ENCODE data around the gene CHPF. TPM values are rescaled to one million over a fixed set of nuclear protein-coding genes. Genes with fewer than 3 reads are reported as not detected.

CHPF gene, protein sequence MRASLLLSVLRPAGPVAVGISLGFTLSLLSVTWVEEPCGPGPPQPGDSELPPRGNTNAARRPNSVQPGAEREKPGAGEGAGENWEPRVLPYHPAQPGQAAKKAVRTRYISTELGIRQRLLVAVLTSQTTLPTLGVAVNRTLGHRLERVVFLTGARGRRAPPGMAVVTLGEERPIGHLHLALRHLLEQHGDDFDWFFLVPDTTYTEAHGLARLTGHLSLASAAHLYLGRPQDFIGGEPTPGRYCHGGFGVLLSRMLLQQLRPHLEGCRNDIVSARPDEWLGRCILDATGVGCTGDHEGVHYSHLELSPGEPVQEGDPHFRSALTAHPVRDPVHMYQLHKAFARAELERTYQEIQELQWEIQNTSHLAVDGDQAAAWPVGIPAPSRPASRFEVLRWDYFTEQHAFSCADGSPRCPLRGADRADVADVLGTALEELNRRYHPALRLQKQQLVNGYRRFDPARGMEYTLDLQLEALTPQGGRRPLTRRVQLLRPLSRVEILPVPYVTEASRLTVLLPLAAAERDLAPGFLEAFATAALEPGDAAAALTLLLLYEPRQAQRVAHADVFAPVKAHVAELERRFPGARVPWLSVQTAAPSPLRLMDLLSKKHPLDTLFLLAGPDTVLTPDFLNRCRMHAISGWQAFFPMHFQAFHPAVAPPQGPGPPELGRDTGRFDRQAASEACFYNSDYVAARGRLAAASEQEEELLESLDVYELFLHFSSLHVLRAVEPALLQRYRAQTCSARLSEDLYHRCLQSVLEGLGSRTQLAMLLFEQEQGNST
- total RNA-seq (2021; fragmentation: NEBNext Ultra II Directional; extraction: Animal tissue kit (Norgen Biotek cat#: 25700)) = 100 to 1,000 TPM; 116 to 190 (median 139) TPM
- long read RNA-seq, transcript CHPF-202 (2 exons, 1,079 nt) = minor isoform, 19 of 96 reads
- long read RNA-seq, transcript CHPF-201 (4 exons, 3,013 nt) = major isoform, 54 of 96 reads
- long read RNA-seq, partial matches to known transcripts = 5 of 96 reads
- long read RNA-seq, other reads (novel, unspliced or antisense) = 18 of 96 reads

DNA sequence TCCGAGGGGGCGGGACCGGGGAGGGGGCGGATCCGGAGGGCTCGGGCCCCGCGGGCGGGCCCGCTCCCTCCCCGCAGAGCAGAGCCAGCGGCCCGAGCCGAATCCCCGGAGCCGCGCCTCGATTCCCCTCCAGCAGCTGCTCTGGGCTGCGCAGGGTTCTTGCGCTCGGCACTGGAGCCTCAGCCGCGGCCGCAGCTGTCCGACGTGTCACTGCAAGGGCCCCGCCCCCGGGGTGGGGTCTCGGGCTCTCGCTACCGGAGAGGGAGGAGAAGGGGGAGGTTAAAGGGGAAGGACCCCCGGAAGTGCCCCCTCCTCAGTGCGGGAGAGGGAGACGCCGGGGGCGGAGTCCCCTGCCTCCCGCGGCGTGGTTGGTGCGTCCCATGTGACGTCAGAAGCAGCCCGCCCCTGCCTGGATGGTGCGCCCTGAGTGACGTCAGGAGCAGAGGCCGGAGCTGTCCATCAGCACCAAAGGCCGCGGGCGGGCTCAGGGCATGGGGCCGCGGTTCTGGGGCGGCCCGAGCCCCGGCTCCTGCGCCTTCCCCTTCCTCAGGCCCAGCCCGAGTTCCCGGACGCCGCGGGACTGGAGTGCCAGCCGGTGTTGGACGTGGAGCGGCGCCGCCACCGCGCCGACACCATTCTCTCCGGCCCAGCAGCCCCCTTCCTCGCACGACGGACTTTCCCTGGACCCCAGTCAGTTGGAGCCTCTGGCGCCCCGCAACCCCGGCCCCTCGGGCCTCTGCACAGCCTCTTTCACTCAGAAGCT is at the start of gene CHPF, which contains the start of gene TMEM198:
Gene CHPF, minus strand, starts transcription at position 214 of the 763 bp plus-strand sequence. CDS start 271 bp downstream, outside the sequence.
Gene TMEM198, plus strand, starts transcription at position 433 of the 763 bp plus-strand sequence. CDS start 700 bp downstream, outside the sequence.
- peaks cover 3% of the 10 kb centered on the region for H3K27me3 Mint-ChIP-seq (ENCODE audit: insufficient read depth)
- peaks cover 18% of the 10 kb centered on the region for H3K4me1 Mint-ChIP-seq (ENCODE audit: low read depth)
- no peaks in the 10 kb centered on the region for H3K9me3 Mint-ChIP-seq
- peak; percentile 96 for DNase-seq
- peak within 1 kb of the TSS; percentile 78 for H3K27ac Mint-ChIP-seq
- H3K4me3 Mint-ChIP-seq = peak within 1 kb of the TSS; percentile 97
- TF ChIP-seq, protein P1, sequence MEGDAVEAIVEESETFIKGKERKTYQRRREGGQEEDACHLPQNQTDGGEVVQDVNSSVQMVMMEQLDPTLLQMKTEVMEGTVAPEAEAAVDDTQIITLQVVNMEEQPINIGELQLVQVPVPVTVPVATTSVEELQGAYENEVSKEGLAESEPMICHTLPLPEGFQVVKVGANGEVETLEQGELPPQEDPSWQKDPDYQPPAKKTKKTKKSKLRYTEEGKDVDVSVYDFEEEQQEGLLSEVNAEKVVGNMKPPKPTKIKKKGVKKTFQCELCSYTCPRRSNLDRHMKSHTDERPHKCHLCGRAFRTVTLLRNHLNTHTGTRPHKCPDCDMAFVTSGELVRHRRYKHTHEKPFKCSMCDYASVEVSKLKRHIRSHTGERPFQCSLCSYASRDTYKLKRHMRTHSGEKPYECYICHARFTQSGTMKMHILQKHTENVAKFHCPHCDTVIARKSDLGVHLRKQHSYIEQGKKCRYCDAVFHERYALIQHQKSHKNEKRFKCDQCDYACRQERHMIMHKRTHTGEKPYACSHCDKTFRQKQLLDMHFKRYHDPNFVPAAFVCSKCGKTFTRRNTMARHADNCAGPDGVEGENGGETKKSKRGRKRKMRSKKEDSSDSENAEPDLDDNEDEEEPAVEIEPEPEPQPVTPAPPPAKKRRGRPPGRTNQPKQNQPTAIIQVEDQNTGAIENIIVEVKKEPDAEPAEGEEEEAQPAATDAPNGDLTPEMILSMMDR (IDR thresholded peaks at IDR 0.05) = no peak
- peaks cover 15% of the 10 kb centered on the region for H3K36me3 Mint-ChIP-seq (ENCODE audit: low read depth)

DNA sequence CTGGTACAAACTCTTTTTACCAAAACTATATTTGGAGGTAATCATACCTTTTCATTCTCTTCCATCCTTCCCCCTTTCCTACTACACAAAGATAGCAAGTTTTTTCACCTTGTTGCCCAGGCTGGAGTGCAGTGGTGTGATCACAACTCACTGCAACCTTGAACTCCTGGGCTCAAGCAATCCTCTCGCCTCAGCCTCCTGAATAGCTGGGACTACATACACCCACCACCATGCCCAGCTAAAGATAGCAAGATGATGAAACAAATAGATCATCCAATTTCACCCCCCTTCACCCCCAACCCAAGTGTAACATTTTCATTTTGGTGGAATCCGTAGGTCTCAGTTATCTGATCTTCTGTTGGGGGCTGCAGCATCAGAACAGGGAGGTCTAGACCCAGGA is 49.5 kb upstream of the CHPF start:
- no peak overlapping the region for H3K27ac Mint-ChIP-seq
- H3K36me3 Mint-ChIP-seq (ENCODE audit: low read depth) = no peaks in the 10 kb centered on the region
- TF ChIP-seq, protein P1 (IDR thresholded peaks at IDR 0.05) = no peak
- H3K9me3 Mint-ChIP-seq = no peaks in the 10 kb centered on the region
- peaks cover 17% of the 10 kb centered on the region for H3K27me3 Mint-ChIP-seq (ENCODE audit: insufficient read depth)
- H3K4me3 Mint-ChIP-seq = no peak overlapping the region
- DNase-seq = no peak
- H3K4me1 Mint-ChIP-seq (ENCODE audit: low read depth) = peaks cover 25% of the 10 kb centered on the region

DNA sequence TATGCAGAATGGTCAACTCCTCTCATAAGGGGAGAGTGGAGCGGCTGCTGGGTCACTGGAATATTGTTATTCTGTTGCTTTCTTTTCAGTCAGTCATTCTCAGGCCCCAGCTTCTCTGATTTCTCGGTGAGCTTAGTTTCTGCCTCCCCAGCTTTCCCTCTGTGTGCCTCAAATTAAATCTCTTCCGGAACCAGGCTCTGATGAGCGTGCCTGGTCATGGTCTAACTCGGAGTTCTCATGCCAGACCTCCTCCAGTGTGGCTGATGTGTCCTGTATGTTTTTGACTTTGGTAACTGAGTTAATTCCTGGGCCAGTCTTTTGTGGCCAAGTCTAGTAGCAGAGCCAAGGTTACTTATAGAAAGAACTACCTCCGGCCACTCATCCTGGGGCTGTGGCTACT is 49.1 kb upstream of the CHPF start:
- DNase-seq = no peak
- Mint-ChIP-seq H3K27ac (no peak overlapping the region), H3K4me1 (ENCODE audit: low read depth) (peaks cover 23% of the 10 kb centered on the region), H3K27me3 (ENCODE audit: insufficient read depth) (peaks cover 19% of the 10 kb centered on the region), H3K9me3 (no peaks in the 10 kb centered on the region), H3K36me3 (ENCODE audit: low read depth) (no peaks in the 10 kb centered on the region), H3K4me3 (no peak overlapping the region)
- TF ChIP-seq, protein P1 (IDR thresholded peaks at IDR 0.05) = no peak

DNA sequence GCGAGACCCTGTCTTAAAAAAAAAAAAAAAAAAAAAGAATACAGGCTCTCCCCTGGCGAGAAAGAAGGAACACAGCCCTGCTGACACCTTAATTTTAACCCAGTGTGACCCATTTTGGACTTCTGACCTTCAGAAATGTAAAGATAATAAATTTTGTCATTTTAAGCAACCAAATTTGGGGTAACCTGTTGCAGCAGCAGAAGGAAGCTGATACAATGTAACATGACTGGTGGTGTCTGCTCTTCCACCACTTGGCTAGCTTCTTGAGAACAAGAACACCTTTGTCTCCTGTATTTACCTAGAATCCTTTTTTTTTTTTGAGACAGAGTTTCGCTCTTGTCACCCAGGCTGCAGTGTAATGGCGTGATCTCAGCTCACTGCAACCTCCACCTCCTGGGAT is 47.5 kb upstream of the CHPF start:
- TF ChIP-seq, protein P1 (IDR thresholded peaks at IDR 0.05) = no peak
- H3K36me3 Mint-ChIP-seq (ENCODE audit: low read depth) = no peaks in the 10 kb centered on the region
- peaks cover 12% of the 10 kb centered on the region for H3K4me1 Mint-ChIP-seq (ENCODE audit: low read depth)
- peaks cover 25% of the 10 kb centered on the region for H3K27me3 Mint-ChIP-seq (ENCODE audit: insufficient read depth)
- H3K27ac Mint-ChIP-seq = no peak overlapping the region
- DNase-seq = no peak
- H3K4me3 Mint-ChIP-seq = no peak overlapping the region
- no peaks in the 10 kb centered on the region for H3K9me3 Mint-ChIP-seq

DNA sequence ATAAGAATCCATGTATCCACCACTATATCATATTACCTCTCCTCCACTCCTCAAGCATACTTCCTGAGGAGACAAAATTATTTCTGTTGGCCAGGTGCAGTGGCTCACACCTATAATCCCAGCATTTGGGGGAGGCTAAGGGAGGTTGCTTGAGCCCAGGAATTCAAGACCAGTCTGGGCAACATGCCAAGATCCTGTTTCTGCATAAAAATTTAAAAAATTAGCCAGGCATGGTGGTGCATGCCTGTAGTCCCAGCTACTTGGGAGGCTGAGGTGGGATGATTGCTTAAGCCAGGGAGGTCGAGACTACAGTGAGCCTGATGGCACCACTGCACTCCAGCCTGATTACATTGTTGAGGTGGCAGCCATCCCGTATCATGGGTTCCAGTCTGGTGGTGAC is 37.7 kb upstream of the CHPF start:
- no peak overlapping the region for H3K27ac Mint-ChIP-seq
- no peaks in the 10 kb centered on the region for H3K36me3 Mint-ChIP-seq (ENCODE audit: low read depth)
- H3K4me3 Mint-ChIP-seq = no peak overlapping the region
- no peak for DNase-seq
- no peaks in the 10 kb centered on the region for H3K9me3 Mint-ChIP-seq
- H3K4me1 Mint-ChIP-seq (ENCODE audit: low read depth) = peaks cover 17% of the 10 kb centered on the region
- peaks cover 22% of the 10 kb centered on the region for H3K27me3 Mint-ChIP-seq (ENCODE audit: insufficient read depth)
- TF ChIP-seq, protein P1 (IDR thresholded peaks at IDR 0.05) = no peak

Measured in HFFc6 (cell line).